Stimulated activated CD8-positive, alpha-beta memory T cell treated with anti-CD3 and anti-CD28 coated beads, Interleukin-2, amount 100 ng/mL, for 1 hour (primary cell): ENCODE data around the gene DENND1A.

Experiments
- DNase-seq, 2 donors: peaks; one replicate each; pipeline ENCODE4 v3.0.0-alpha.2; 2020; ENCODE audit warnings: low read depth in 2 of 2

DENND1A gene

GRCh38 chr9:123470121-123470782 lies 459.7 kb downstream of the DENND1A start:
- no peak for DNase-seq

- DNase-seq = no peak
Measured at GRCh38 chr9:123469282-123469681, 460.6 kb downstream of the DENND1A start.

- DNase-seq = no peak
Measured at GRCh38 chr9:123468541-123468940, 461.4 kb downstream of the DENND1A start.

- DNase-seq = no peak
Measured at GRCh38 chr9:123465304-123465703, 464.6 kb downstream of the DENND1A start.

- DNase-seq = no peak
Measured at GRCh38 chr9:123460091-123460490, 469.8 kb downstream of the DENND1A start.

- DNase-seq = no peak
Measured at GRCh38 chr9:123457583-123457982, 472.3 kb downstream of the DENND1A start.

- DNase-seq = no peak
Measured at GRCh38 chr9:123456011-123456410, 473.9 kb downstream of the DENND1A start.

GRCh38 chr9:123455187-123455586 lies 474.7 kb downstream of the DENND1A start:
- DNase-seq = no peak

GRCh38 chr9:123454361-123454760 lies 475.6 kb downstream of the DENND1A start:
- DNase-seq = no peak

GRCh38 chr9:123453831-123454321 lies 476.1 kb downstream of the DENND1A start:
- DNase-seq = no peak

- no peak for DNase-seq
Measured at GRCh38 chr9:123453076-123453667, 476.8 kb downstream of the DENND1A start.

GRCh38 chr9:123450996-123451395 lies 478.9 kb downstream of the DENND1A start:
- no peak for DNase-seq

GRCh38 chr9:123450098-123450770 lies 479.7 kb downstream of the DENND1A start:
- no peak for DNase-seq

GRCh38 chr9:123447934-123448646 lies 481.8 kb downstream of the DENND1A start:
- DNase-seq = no peak

GRCh38 chr9:123445981-123446610 lies 483.8 kb downstream of the DENND1A start:
- DNase-seq = no peak

GRCh38 chr9:123445116-123445515 lies 484.8 kb downstream of the DENND1A start:
- DNase-seq = no peak

- DNase-seq = no peak
Measured at GRCh38 chr9:123441769-123442168, 488.2 kb downstream of the DENND1A start.

- DNase-seq = no peak
Measured at GRCh38 chr9:123440256-123440655, 489.7 kb downstream of the DENND1A start.

- DNase-seq = no peak
Measured at GRCh38 chr9:123438821-123439220, 491.1 kb downstream of the DENND1A start.

- no peak for DNase-seq
Measured at GRCh38 chr9:123438321-123438720, 491.6 kb downstream of the DENND1A start.

GRCh38 chr9:123437201-123437600 lies 492.7 kb downstream of the DENND1A start:
- DNase-seq = no peak

- no peak for DNase-seq
Measured at GRCh38 chr9:123435471-123435870, 494.5 kb downstream of the DENND1A start.
